GM12878 (cell line): ENCODE data around the gene ASAP3. TPM values are rescaled to one million over a fixed set of nuclear protein-coding genes. Genes with fewer than 3 reads are reported as not detected.

Experiments used
- ATAC-seq: fragments of 200-7000 bp; cut with Tn5 transposase; 3 replicates; pipeline ENCODE4 v1.9.1; 2020; ENCODE audit warnings: mild to moderate bottlenecking, moderate library complexity
- BruUV-seq: library from RNA; stranded (reverse); fragments of 400-500 nt; replicated peaks from 2 replicates; lab custom pipeline; 2021; lab: Mats Ljungman, UMichigan
- CTCF ChIA-PET: fragments of 300-600 bp; sonication (Branson Sonifier 250); formaldehyde crosslinking; extraction: SDS; loops from one replicate; lab custom pipeline; 2021; ENCODE audit warnings: inconsistent platforms; lab: Yijun Ruan, JAX
- POLR2A ChIA-PET: fragments of 350-600 bp; formaldehyde crosslinking; extraction: SDS; loops from one replicate; lab custom pipeline; 2021; ENCODE audit warnings: inconsistent platforms; lab: Charles Lee
- RAD21 ChIA-PET: fragments of 300-600 bp; sonication (Branson Sonifier 250); formaldehyde crosslinking; loops from one replicate; lab custom pipeline; 2023; ENCODE audit warnings: antibody characterized with exemption; ENCODE audit not compliant: unreplicated experiment; lab: Charles Lee
- SMC1A ChIA-PET: fragments of 300-600 bp; sonication (Branson Sonifier 250); formaldehyde crosslinking; loops from one replicate; lab custom pipeline; 2023; ENCODE audit not compliant: unreplicated experiment, uncharacterized antibody; lab: Charles Lee
- DNase-seq: peaks from one replicate; pipeline ENCODE4 v3.0.0-alpha.2; 2011; ENCODE audit warnings: low read depth, low spot score
- FAIRE-seq: peaks from 3 replicates; lab custom pipeline; 2011; peaks lifted over from hg19 to GRCh38; lab: Jason Lieb, UNC
- H2AFZ ChIP-seq: 2 replicates; pipeline ENCODE4 v1.6.0; 2011; ENCODE audit warnings: low read depth, low read length, control low read depth; ENCODE audit not compliant: control insufficient read depth
- H3K27ac ChIP-seq: 2 replicates; pipeline ENCODE4 v1.5.1; 2011; ENCODE audit warnings: control low read depth; ENCODE audit not compliant: control insufficient read depth, insufficient read depth
- H3K27me3 ChIP-seq, 2 experiments: replicated peaks in 1 of 2; 2 replicates each; pipeline versions ENCODE4 v1.6.0 to v1.6.1; 2011; ENCODE audit warnings: low read length in 1 of 2; ENCODE audit not compliant: control insufficient read depth in 2 of 2, insufficient read depth in 2 of 2
- H3K36me3 ChIP-seq, 2 experiments: 2 replicates each; pipeline ENCODE4 v1.5.1; 2011; ENCODE audit warnings: low read length in 1 of 2; ENCODE audit not compliant: control insufficient read depth in 2 of 2, insufficient read depth in 2 of 2
- H3K4me1 ChIP-seq: 2 replicates; pipeline ENCODE4 v1.6.1; 2011; ENCODE audit warnings: mild to moderate bottlenecking, low read length, moderate library complexity, mixed read lengths; ENCODE audit not compliant: control insufficient read depth, insufficient read depth
- H3K4me2 ChIP-seq: 2 replicates; pipeline ENCODE4 v1.6.0; 2011; ENCODE audit warnings: control low read depth; ENCODE audit not compliant: control insufficient read depth, insufficient read depth
- H3K4me3 ChIP-seq: fragments of 200-600 bp; sonication (generic); 2 replicates; pipeline ENCODE4 v1.5.1; 2016
- H3K79me2 ChIP-seq: 2 replicates; pipeline ENCODE4 v1.6.0; 2011; ENCODE audit warnings: low read length; ENCODE audit not compliant: control insufficient read depth, insufficient read depth
- H3K9ac ChIP-seq: 2 replicates; pipeline ENCODE4 v1.8.0; 2011; ENCODE audit warnings: low read length, control low read depth, mixed read lengths; ENCODE audit not compliant: control insufficient read depth, insufficient read depth
- H3K9me3 ChIP-seq: replicated peaks from 3 replicates; pipeline ENCODE4 v1.5.1; 2011; ENCODE audit warnings: mild to moderate bottlenecking, low read length; ENCODE audit not compliant: control insufficient read depth, insufficient read depth
- H4K20me1 ChIP-seq: 2 replicates; pipeline ENCODE4 v1.6.0; 2011; ENCODE audit not compliant: control insufficient read depth, insufficient read depth
- ASH2L ChIP-seq: fragments of 300-600, 200-600 bp; sonication (generic); IDR thresholded peaks from 2 replicates; pipeline ENCODE4 v1.6.1; 2017; ENCODE audit warnings: low read depth, mild to moderate bottlenecking, borderline replicate concordance
- JUNB ChIP-seq: IDR thresholded peaks from 2 replicates; pipeline ENCODE4 v1.6.1; 2016; ENCODE audit warnings: antibody characterized with exemption, mild to moderate bottlenecking
- PML ChIP-seq: IDR thresholded peaks from 2 replicates; pipeline ENCODE4 v1.6.1; 2012; ENCODE audit warnings: low read length, inconsistent platforms
- ZNF592 ChIP-seq: fragments of 450-650 bp; IDR thresholded peaks from 2 replicates; pipeline ENCODE4 v1.6.1; 2017; ENCODE audit warnings: mild to moderate bottlenecking, moderate library complexity
- WGBS: methylation state at CpG from one replicate; pipeline ENCODE4 v1.1.6; 2016; ENCODE audit warnings: low lambda C conversion rate; ENCODE audit not compliant: insufficient replicate concordance, insufficient coverage; ENCODE audit errors: missing lambda C conversion rate; 5-methylcytosine and 5-hydroxymethylcytosine counted together
- in situ Hi-C: fragments of 300-500 bp; cut with MboI; formaldehyde crosslinking; loops from 9 replicates; pipeline ENCODE4 v1.14.3; 2018; ENCODE audit warnings: mixed read lengths
- intact Hi-C: fragments of 100-400 bp; cut with micrococcal nuclease; formaldehyde crosslinking; loops from one replicate; pipeline ENCODE4 v1.14.2; 2022; ENCODE audit not compliant: unreplicated experiment
- polyA plus RNA-seq, 11 experiments: library from polyadenylated mRNA; depleted of rRNA in 4 of 11; unstranded in 6 of 11; stranded (reverse) in 5 of 11; fragments of >200 nt; fragmentation: Nextera tagmentation in 4 of 11; fragmentation: Illumina TruSeq in 1 of 11; extraction: Ambion mirVana in 4 of 11; extraction: Trizol in 1 of 11; gene quantifications; 1 replicate in 1 of 11; 2 replicates in 10 of 11; pipeline versions ENCODE4 v1.2.1 to v1.2.3, GENCODE V29; 2011 to 2016; ENCODE audit warnings: inconsistent platforms in 2 of 11, missing spikeins in 2 of 11, low read depth in 1 of 11
- total RNA-seq, 4 experiments: library from RNA; depleted of rRNA in 3 of 4; stranded (reverse); fragments of >200 nt in 3 of 4; fragmentation: Illumina TruSeq in 1 of 4; extraction: Trizol in 1 of 4; gene quantifications; 2 replicates each; pipeline versions ENCODE4 v1.2.1 to v1.2.3, GENCODE V29; 2013 to 2021
- TF ChIP-seq, protein P1 (sequence below): fragments of 150-350 bp; IDR thresholded peaks from 2 replicates; pipeline ENCODE4 v1.6.1; 2014; ENCODE audit warnings: mild to moderate bottlenecking, low read depth, low read length

Gene ASAP3
- total and polyA plus RNA-seq, 10 of the 15 experiments (the other 5 are each of a cell fraction or from before 2014, with no cell fraction given) = 0.04 to 0.92 (median 0.34) TPM; not detected in 1

- H3K4me2 ChIP-seq = no peak overlapping the region
- no peaks in the 10 kb centered on the region for H3K79me2 ChIP-seq
- 60% methylated on average over 8 of the region's 8 CpGs for WGBS
Measured at GRCh38 chr1:23387494-23387893, 96.5 kb downstream of the ASAP3 start.

More at GRCh38 chr1:23387494-23387893, 96.5 kb downstream of the ASAP3 start:
- H4K20me1 ChIP-seq = no peaks in the 10 kb centered on the region
- intact Hi-C loops = no loop called here
- no peak for DNase-seq
- no peak overlapping the region for H2AFZ ChIP-seq
- TF ChIP-seq ASH2L (no peak), PML (no peak), JUNB (no peak), ZNF592 (no peak)
- TF ChIP-seq, protein P1, sequence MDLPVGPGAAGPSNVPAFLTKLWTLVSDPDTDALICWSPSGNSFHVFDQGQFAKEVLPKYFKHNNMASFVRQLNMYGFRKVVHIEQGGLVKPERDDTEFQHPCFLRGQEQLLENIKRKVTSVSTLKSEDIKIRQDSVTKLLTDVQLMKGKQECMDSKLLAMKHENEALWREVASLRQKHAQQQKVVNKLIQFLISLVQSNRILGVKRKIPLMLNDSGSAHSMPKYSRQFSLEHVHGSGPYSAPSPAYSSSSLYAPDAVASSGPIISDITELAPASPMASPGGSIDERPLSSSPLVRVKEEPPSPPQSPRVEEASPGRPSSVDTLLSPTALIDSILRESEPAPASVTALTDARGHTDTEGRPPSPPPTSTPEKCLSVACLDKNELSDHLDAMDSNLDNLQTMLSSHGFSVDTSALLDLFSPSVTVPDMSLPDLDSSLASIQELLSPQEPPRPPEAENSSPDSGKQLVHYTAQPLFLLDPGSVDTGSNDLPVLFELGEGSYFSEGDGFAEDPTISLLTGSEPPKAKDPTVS = no peak
- no peak for ATAC-seq
- BruUV-seq = no TSS peak
- ChIA-PET SMC1A (interaction anchor here (1.1 kb wide), 1 partner anchor 16 kb away, joined by 4 read pairs; no protein-coding TSS in a partner anchor), POLR2A (no interaction called here), RAD21 (interaction anchor here (0.5 kb wide), 1 partner anchor 32 kb away, joined by 3 read pairs; no protein-coding TSS in a partner anchor), CTCF (interaction anchor here (1.3 kb wide), 1 partner anchor 15 kb away, joined by 3 read pairs; no protein-coding TSS in a partner anchor)
- no peak overlapping the region for H3K27ac ChIP-seq
- no peak overlapping the region for H3K4me3 ChIP-seq
- H3K36me3 ChIP-seq = no peaks in the 10 kb centered on the region
- no peaks in the 10 kb centered on the region for H3K9me3 ChIP-seq
- FAIRE-seq = no peak
- H3K9ac ChIP-seq = no peak overlapping the region
- H3K27me3 ChIP-seq = no peaks in the 10 kb centered on the region; a peak in 2 of 4 replicates
- in situ Hi-C loops = no loop called here
- no peaks in the 10 kb centered on the region for H3K4me1 ChIP-seq
